ENCODE measurements around the gene MNX1.
A peak's percentile ranks its signal among the peaks of the same experiment; 100 is the strongest.

The MNX1 gene

DNA sequence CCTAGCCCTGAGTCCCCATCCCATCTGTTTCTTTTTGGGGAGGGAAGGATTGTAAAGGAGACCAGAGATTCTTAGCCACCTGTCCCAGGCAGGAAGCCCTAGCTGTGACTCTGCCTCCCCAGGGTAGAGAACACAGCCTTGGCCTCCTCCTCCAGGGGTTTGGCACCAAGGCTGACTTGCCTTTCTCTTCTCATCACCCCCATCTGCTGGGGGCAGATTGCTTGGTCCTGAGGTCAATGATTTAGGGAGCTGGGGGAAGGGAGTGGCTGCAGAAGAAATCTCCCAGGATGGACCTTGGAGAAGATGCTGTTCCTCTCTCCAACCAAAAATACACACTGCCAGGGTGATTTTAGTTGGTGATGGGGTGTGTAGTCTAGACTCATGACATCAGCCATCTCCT is 2.6 kb upstream of the MNX1 start:
- no peak for DNase-seq (ENCODE audit: low spot score)
- TF ChIP-seq, protein P1, sequence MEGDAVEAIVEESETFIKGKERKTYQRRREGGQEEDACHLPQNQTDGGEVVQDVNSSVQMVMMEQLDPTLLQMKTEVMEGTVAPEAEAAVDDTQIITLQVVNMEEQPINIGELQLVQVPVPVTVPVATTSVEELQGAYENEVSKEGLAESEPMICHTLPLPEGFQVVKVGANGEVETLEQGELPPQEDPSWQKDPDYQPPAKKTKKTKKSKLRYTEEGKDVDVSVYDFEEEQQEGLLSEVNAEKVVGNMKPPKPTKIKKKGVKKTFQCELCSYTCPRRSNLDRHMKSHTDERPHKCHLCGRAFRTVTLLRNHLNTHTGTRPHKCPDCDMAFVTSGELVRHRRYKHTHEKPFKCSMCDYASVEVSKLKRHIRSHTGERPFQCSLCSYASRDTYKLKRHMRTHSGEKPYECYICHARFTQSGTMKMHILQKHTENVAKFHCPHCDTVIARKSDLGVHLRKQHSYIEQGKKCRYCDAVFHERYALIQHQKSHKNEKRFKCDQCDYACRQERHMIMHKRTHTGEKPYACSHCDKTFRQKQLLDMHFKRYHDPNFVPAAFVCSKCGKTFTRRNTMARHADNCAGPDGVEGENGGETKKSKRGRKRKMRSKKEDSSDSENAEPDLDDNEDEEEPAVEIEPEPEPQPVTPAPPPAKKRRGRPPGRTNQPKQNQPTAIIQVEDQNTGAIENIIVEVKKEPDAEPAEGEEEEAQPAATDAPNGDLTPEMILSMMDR (IDR thresholded peaks at IDR 0.05; ENCODE audit: extremely low read depth, missing control alignments) = no peak

- no peak for DNase-seq (ENCODE audit: low spot score)
- TF ChIP-seq, protein P1 (IDR thresholded peaks at IDR 0.05; ENCODE audit: extremely low read depth, missing control alignments) = no peak
These were observed 1.7 kb upstream of the MNX1 start for GRCh38 chr7:157012113-157012547.

DNA sequence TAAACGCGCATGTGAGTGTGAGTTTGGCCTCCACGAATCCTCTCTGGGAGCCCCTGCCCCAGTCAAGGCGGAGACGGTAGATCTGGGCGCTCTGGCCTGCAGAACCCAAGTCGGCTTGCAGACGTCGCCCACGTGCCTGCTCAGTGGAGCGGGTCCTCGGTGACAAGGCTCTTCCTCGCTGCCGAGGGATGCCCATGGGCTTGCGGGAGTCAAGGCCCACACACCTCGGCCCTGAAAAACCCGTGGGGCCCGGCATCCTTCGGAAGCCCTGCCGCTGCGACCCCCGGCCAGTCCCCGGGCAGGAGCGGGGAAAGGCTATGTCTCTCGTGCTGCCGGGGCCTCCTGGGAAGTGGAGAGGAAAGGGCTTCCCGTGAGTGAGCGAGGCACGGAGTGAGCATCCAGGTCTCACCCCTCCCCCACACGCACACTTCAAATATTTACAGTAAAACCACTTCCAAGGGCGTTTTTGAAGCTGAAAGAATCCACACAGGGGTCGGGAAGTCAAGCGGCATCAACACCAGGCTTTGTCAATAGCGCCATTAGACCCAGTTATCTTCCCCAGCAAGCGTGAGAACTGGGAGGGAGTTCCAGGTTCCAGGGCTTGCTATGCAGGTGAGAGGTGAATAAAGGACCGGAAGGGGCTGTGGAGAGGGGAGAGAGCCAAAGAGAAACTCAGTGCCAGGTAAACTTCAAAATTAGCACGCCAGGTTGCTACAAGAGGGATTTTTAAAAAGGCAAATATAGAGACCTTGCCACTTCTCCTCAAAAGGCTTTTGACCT is 1.1 kb upstream of the MNX1 start:
- TF ChIP-seq, protein P1 (IDR thresholded peaks at IDR 0.05; ENCODE audit: extremely low read depth, missing control alignments) = no peak
- DNase-seq (ENCODE audit: low spot score) = peak; percentile 56

GRCh38 chr7:157009778-157010587 is 480 bp downstream of the MNX1 start:
- peak; percentile 66 for DNase-seq (ENCODE audit: low spot score)
- TF ChIP-seq, protein P1 (IDR thresholded peaks at IDR 0.05; ENCODE audit: extremely low read depth, missing control alignments) = no peak

GRCh38 chr7:157009170-157009777 is 1.2 kb downstream of the MNX1 start:
- TF ChIP-seq, protein P1 (IDR thresholded peaks at IDR 0.05; ENCODE audit: extremely low read depth, missing control alignments) = no peak
- peak; percentile 75 for DNase-seq (ENCODE audit: low spot score)

- TF ChIP-seq, protein P1 (IDR thresholded peaks at IDR 0.05; ENCODE audit: extremely low read depth, missing control alignments) = no peak
- peak; percentile 42 for DNase-seq (ENCODE audit: low spot score)
These were observed 2.0 kb downstream of the MNX1 start for GRCh38 chr7:157008206-157009169.

Data from GM20000 (cell line).